ENCODE measurements around the gene EPHA4.

The EPHA4 gene

DNA sequence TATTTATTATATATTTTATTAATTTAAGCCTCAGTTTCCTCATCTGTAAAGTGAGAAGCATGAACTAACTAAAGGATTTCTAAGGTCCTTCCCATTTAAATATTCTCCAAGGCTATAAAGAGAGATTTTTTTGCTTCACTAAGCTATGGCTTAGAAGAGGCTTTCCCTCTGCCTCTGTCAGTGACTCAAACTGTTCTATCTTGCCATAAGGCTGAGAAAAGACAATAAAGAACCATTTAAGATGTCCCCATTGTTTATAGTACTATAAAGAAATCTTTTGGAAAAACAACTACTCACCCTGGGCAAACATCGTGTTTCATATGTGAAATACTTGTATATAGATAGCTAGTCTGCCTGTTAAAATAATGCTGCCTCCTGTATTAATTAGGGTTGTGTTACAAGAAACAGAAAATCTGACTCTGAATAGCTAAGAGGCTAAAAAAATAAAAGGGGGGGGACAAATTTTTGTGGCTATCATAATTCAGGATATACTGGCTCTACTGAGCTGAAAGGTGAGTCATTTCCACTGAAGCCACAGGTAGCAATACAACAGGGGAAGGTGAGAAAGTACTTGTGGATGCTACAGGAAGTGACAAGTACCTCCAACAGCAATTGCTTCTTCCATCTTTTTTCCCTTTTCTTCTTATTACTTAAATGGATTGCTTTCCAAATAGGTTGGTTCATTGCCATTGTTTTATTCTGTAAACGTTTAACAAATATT, 25.4 kb downstream of the EPHA4 start:
- no peaks in the 10 kb centered on the region for H3K9me3 ChIP-seq
- in situ Hi-C loops (cut with MboI; ENCODE audit: low sequenced_read_pairs): no loop called here
- peaks cover 5% of the 10 kb centered on the region for H3K4me1 ChIP-seq
- no peaks in the 10 kb centered on the region for H3K27me3 ChIP-seq (ENCODE audit: low read depth)
- H3K4me3 ChIP-seq: no peak overlapping the region
- DNase-seq (ENCODE audit: low spot score in 2 of 2): no peak
- no peaks in the 10 kb centered on the region for H3K36me3 ChIP-seq (replicated peaks)

- H3K4me1 ChIP-seq: peaks cover 15% of the 10 kb centered on the region
- no peak for DNase-seq (ENCODE audit: low spot score in 2 of 2)
- in situ Hi-C loops (cut with MboI; ENCODE audit: low sequenced_read_pairs): no loop called here
- H3K36me3 ChIP-seq (replicated peaks): no peaks in the 10 kb centered on the region
- H3K27me3 ChIP-seq (ENCODE audit: low read depth): no peaks in the 10 kb centered on the region
- H3K4me3 ChIP-seq: no peak overlapping the region
- no peaks in the 10 kb centered on the region for H3K9me3 ChIP-seq
Observed at GRCh38 chr2:221541131-221541735, 30.9 kb downstream of the EPHA4 start.

DNA sequence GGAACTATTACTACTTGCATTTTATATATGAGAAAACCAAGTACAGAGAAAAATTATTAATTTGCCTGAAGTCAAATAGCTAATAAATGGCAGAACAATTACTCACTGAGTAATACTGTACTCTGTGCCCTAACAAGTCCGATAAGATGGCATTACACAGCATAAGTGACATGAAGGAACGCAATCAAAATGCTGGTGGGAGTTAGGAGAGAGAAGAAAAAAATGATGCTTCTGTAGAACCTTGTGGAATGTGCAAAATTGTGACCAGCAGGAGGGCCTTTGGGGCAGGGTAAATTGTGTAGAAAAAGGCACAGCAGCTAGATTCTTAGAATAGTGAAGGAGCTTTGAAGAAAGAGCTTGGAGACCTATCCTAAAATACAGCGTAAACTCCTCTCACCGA, 32.9 kb downstream of the EPHA4 start:
- DNase-seq (ENCODE audit: low spot score in 2 of 2): no peak
- no peaks in the 10 kb centered on the region for H3K36me3 ChIP-seq (replicated peaks)
- in situ Hi-C loops (cut with MboI; ENCODE audit: low sequenced_read_pairs): no loop called here
- no peaks in the 10 kb centered on the region for H3K9me3 ChIP-seq
- no peaks in the 10 kb centered on the region for H3K27me3 ChIP-seq (ENCODE audit: low read depth)
- peaks cover 15% of the 10 kb centered on the region for H3K4me1 ChIP-seq
- no peak overlapping the region for H3K4me3 ChIP-seq

GRCh38 chr2:221535824-221536223, 36.3 kb downstream of the EPHA4 start:
- Histone ChIP-seq H3K27me3 (ENCODE audit: low read depth) (no peaks in the 10 kb centered on the region), H3K4me1 (peaks cover 30% of the 10 kb centered on the region), H3K4me3 (no peak overlapping the region), H3K36me3 (replicated peaks) (no peaks in the 10 kb centered on the region; the same call in 1 of the 2 replicates), H3K9me3 (no peaks in the 10 kb centered on the region)
- DNase-seq (ENCODE audit: low spot score in 2 of 2): no peak
- in situ Hi-C loops (cut with MboI; ENCODE audit: low sequenced_read_pairs): no loop called here

DNA sequence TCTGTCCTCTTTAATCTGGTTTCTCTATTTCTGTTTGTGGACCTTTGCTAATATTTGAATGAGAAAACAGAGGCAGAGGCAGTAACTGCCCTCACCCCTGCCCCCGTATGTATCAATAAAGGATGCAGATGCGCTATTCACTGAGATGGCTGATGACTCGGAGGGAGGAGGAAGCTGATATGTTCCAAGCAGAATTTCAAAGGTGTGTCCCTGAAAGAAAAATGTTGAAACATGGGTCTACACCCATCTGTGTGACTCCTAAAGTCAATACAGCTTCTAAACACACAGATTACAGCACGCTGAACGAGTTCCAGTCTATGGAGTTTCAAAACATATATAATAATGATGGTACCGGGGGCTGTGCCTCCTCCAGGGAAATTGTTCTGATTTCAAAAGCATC, 38.8 kb downstream of the EPHA4 start:
- H3K4me3 ChIP-seq: no peak overlapping the region
- in situ Hi-C loops (cut with MboI; ENCODE audit: low sequenced_read_pairs): no loop called here
- no peak for DNase-seq (ENCODE audit: low spot score in 2 of 2)
- H3K4me1 ChIP-seq: peaks cover 48% of the 10 kb centered on the region
- H3K27me3 ChIP-seq (ENCODE audit: low read depth): no peaks in the 10 kb centered on the region
- no peaks in the 10 kb centered on the region; the same call in 1 of the 2 replicates for H3K36me3 ChIP-seq (replicated peaks)
- H3K9me3 ChIP-seq: no peaks in the 10 kb centered on the region

DNA sequence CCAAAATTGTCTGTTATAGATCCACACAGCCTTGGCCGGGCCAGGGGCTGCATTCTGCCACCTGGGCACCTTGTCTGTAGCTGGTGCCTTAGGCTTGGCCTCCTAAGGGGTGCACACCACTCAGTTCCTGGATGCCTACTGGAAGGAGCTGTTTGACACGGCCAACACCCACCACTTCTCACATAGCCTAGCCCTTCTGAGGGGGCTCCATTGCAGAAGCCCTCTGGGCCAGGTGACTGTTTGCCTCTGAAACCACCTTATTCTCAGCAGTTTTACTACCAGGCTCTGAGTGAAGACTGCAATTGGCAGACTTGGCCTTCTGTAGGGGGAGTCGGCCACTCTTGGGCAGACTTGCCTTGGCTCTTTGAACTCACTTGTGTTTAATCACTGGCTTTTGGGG, 39.5 kb downstream of the EPHA4 start:
- Histone ChIP-seq H3K4me1 (peaks cover 45% of the 10 kb centered on the region), H3K9me3 (no peaks in the 10 kb centered on the region), H3K4me3 (no peak overlapping the region), H3K27me3 (ENCODE audit: low read depth) (no peaks in the 10 kb centered on the region), H3K36me3 (replicated peaks) (no peaks in the 10 kb centered on the region; the same call in 1 of the 2 replicates)
- in situ Hi-C loops (cut with MboI; ENCODE audit: low sequenced_read_pairs): no loop called here
- no peak for DNase-seq (ENCODE audit: low spot score in 2 of 2)

- H3K4me1 ChIP-seq: peaks cover 52% of the 10 kb centered on the region
- no peaks in the 10 kb centered on the region for H3K9me3 ChIP-seq
- in situ Hi-C loops (cut with MboI; ENCODE audit: low sequenced_read_pairs): no loop called here
- H3K36me3 ChIP-seq (replicated peaks): no peaks in the 10 kb centered on the region; the same call in 1 of the 2 replicates
- H3K4me3 ChIP-seq: no peak overlapping the region
- DNase-seq (ENCODE audit: low spot score in 2 of 2): no peak
- no peaks in the 10 kb centered on the region for H3K27me3 ChIP-seq (ENCODE audit: low read depth)
Observed at GRCh38 chr2:221530653-221531037, 41.5 kb downstream of the EPHA4 start.

GRCh38 chr2:221529943-221530652, 42.0 kb downstream of the EPHA4 start:
- H3K4me1 ChIP-seq: peaks cover 52% of the 10 kb centered on the region
- H3K9me3 ChIP-seq: no peaks in the 10 kb centered on the region
- H3K27me3 ChIP-seq (ENCODE audit: low read depth): no peaks in the 10 kb centered on the region
- no peak overlapping the region for H3K4me3 ChIP-seq
- in situ Hi-C loops (cut with MboI; ENCODE audit: low sequenced_read_pairs): no loop called here
- H3K36me3 ChIP-seq (replicated peaks): no peaks in the 10 kb centered on the region; the same call in 1 of the 2 replicates
- peak in 1 of 2 experiments; percentile 34 for DNase-seq (ENCODE audit: low spot score in 2 of 2)

GRCh38 chr2:221529177-221529942, 42.7 kb downstream of the EPHA4 start:
- Histone ChIP-seq H3K4me3 (no peak overlapping the region), H3K27me3 (ENCODE audit: low read depth) (no peaks in the 10 kb centered on the region), H3K36me3 (replicated peaks) (no peaks in the 10 kb centered on the region; the same call in 1 of the 2 replicates), H3K4me1 (peaks cover 58% of the 10 kb centered on the region), H3K9me3 (no peaks in the 10 kb centered on the region)
- DNase-seq (ENCODE audit: low spot score in 2 of 2): no peak
- in situ Hi-C loops (cut with MboI; ENCODE audit: low sequenced_read_pairs): no loop called here

DNA sequence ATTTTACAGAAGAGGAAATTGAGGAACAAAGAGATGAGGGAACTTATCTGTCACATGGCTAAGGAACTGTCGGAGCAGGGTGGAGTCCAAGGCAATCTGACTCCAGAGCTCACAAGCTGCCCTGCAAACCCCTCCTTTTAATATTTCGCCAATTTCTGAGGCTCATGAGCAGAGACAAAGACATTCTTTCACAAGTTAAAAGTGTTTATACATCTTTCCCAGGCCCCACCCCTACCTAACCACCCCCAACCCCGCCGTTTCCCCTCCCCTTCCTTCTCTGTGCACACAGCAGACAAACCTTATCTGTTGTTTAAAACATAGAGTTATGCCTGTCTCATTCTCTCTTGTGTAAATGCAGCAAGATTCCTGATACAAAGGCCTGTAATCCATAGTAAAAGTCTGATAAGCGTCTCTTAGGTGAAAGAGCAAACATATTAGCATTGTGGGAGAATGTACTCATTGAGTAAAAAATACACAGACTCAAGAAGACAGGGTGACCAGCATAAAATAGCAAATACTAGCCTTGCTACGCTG, 44.3 kb downstream of the EPHA4 start:
- Histone ChIP-seq H3K27me3 (ENCODE audit: low read depth) (no peaks in the 10 kb centered on the region), H3K4me1 (peaks cover 62% of the 10 kb centered on the region), H3K36me3 (replicated peaks) (no peaks in the 10 kb centered on the region), H3K4me3 (no peak overlapping the region), H3K9me3 (no peaks in the 10 kb centered on the region)
- peak; percentile 71 to 72 for DNase-seq (ENCODE audit: low spot score in 2 of 2)
- in situ Hi-C loops (cut with MboI; ENCODE audit: low sequenced_read_pairs): no loop called here

- in situ Hi-C loops (cut with MboI; ENCODE audit: low sequenced_read_pairs): no loop called here
- DNase-seq (ENCODE audit: low spot score in 2 of 2): no peak
Observed at GRCh38 chr2:221524158-221524557, 47.9 kb downstream of the EPHA4 start.

DNA sequence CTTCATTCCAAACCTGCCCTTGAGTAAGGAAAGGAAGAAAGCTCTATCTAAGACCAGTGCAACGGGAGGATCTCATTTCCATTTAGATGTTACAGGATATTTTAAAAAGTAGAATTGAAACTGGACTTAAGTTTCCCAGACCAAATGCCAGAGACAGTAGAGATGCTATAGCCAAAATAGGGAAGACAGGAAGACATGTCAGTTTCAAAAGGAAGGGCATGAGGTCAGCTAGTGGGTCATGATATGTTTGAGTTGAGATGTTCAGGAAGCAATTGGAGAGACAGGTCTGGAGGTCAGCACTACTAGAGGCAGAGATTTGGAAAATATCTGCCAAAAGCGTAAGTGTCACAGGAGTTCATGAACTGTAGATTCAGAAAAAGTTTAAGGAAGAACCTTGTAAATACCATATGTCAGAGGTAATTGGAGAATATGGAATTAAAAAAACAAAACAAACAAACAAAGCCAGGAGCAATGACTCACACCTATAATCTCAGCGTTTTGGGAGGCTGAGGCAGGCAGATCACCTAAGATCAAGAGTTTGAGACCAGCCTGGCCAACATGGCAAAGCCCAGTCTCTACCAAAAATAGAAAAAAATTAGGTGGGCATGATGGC, 50.8 kb downstream of the EPHA4 start:
- peaks cover 20% of the 10 kb centered on the region for H3K4me1 ChIP-seq

More at GRCh38 chr2:221524158-221524557, 47.9 kb downstream of the EPHA4 start:
- Histone ChIP-seq H3K4me3 (no peak overlapping the region), H3K9me3 (no peaks in the 10 kb centered on the region), H3K4me1 (peaks cover 32% of the 10 kb centered on the region), H3K36me3 (replicated peaks) (no peaks in the 10 kb centered on the region), H3K27me3 (ENCODE audit: low read depth) (no peaks in the 10 kb centered on the region)

More for the DNA sequence above, 50.8 kb downstream of the EPHA4 start:
- in situ Hi-C loops (cut with MboI; ENCODE audit: low sequenced_read_pairs): no loop called here
- no peaks in the 10 kb centered on the region for H3K27me3 ChIP-seq (ENCODE audit: low read depth)
- no peak overlapping the region for H3K4me3 ChIP-seq
- H3K36me3 ChIP-seq (replicated peaks): no peaks in the 10 kb centered on the region
- H3K9me3 ChIP-seq: no peaks in the 10 kb centered on the region
- no peak for DNase-seq (ENCODE audit: low spot score in 2 of 2)

Measured in HAP-1 (cell line).